ENCODE data around the gene IGSF9.
A peak's percentile ranks its signal among the peaks of the same experiment; 100 is the strongest.

IGSF9 gene

GRCh38 chr1:159946242-159947187 lies 1.1 kb upstream of the IGSF9 start:
- no peak for DNase-seq (ENCODE audit: low read depth in 2 of 2)

GRCh38 chr1:159944623-159945455 lies 574 bp downstream of the IGSF9 start:
- DNase-seq (ENCODE audit: low read depth in 2 of 2) = no peak

- DNase-seq (ENCODE audit: low read depth in 2 of 2) = no peak
Measured at GRCh38 chr1:159943908-159944622, 1.3 kb downstream of the IGSF9 start.

GRCh38 chr1:159943278-159943640 lies 2.2 kb downstream of the IGSF9 start:
- no peak for DNase-seq (ENCODE audit: low read depth in 2 of 2)

DNA sequence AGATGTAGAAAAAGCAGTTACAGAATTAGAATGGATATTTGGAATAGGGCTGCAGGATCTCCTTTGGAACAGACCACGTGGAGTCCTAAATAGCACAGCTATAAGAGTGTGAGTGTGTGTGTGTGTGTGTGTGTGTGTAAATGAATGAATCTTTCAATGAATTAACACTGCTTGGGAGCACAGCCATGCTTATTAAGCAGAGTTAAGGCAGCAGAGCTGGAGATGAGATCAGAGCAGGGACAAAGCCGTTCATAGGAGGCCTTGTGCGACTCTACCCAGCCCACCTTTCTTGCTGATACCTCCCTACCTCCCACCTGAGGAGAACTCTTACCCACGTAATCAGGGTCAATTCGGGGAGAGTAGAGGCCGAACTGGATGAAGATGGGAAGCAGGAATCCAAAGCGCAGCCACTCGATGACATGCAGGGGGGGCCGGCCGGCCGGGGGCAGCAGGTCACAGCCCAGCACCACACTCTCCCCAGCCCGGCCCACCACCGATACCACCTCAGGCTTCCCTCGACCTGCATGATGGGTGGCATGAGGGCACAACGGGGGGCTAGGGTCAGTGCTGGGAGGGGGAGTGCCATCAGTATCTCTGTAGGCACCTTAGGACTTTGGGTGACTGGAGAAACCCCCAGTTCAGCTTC lies 2.7 kb downstream of the IGSF9 start:
- DNase-seq (ENCODE audit: low read depth in 2 of 2) = no peak

- DNase-seq (ENCODE audit: low read depth in 2 of 2) = no peak
Measured at GRCh38 chr1:159941591-159942560, 3.5 kb downstream of the IGSF9 start.

DNA sequence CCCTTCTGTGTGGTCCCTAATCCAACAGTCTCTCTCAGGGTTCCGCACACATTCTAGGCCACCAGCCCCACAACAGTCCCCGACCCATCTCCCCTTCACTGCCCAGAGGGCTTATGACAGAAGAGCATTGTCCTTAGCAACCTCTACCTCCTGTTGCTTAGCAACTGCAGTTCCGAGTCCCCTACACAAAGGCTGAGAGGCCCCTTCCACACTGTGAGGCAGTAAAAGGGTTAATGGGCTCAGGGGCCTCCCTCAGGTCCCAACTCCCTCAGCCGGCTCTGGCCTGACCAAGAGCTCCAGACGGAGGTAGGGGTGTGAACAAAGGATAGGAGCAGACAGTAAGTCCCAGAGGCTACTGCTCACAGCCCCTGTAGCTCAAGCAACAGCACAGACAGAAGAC lies 4.3 kb downstream of the IGSF9 start:
- DNase-seq (ENCODE audit: low read depth in 2 of 2) = no peak

DNA sequence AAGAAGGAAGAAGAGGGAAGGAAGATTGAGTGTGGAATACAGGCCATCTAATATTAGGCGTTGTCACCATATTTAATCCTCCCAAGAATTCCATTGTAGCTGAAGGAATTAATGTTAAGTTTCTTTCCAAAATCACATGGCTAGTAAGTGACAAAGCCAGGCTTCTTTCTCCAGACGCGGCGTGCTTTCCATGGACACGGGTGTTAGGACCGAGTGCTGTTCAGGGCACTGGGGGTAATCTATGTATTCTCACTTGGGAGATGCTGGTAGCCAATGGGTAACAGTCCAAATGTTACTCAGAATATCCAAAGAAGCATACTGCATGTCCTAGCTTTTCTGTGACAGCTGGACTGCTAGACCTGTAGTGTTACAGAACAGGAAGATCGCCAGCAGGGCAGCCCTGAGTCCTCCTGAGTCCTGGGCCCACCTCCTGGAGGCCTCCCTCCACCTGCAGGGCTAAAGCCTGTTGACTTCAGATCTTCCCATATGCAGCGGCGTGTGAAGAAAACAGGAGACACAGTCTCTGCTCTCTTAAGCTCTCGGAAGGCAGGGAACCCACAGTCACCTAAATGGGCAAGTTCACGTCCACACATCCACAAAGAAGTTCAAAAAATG lies 5.3 kb downstream of the IGSF9 start:
- DNase-seq (ENCODE audit: low read depth in 2 of 2) = no peak

DNA sequence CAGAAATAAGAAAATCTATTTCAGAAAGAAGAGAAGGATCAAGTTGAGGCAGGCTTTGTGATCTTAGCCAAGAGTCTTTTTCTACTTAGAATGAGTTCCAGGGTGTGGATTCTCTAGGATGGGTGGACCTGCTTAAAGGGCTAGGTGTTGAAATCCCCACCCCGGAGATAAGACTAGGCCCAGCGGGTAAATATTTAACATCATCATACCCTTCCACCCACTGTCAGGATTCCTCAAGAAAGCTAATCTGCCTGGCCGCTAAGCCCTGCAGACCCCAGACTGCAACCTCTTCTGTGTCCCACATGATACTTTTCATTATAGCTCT lies 5.8 kb downstream of the IGSF9 start:
- DNase-seq (ENCODE audit: low read depth in 2 of 2) = no peak

DNA sequence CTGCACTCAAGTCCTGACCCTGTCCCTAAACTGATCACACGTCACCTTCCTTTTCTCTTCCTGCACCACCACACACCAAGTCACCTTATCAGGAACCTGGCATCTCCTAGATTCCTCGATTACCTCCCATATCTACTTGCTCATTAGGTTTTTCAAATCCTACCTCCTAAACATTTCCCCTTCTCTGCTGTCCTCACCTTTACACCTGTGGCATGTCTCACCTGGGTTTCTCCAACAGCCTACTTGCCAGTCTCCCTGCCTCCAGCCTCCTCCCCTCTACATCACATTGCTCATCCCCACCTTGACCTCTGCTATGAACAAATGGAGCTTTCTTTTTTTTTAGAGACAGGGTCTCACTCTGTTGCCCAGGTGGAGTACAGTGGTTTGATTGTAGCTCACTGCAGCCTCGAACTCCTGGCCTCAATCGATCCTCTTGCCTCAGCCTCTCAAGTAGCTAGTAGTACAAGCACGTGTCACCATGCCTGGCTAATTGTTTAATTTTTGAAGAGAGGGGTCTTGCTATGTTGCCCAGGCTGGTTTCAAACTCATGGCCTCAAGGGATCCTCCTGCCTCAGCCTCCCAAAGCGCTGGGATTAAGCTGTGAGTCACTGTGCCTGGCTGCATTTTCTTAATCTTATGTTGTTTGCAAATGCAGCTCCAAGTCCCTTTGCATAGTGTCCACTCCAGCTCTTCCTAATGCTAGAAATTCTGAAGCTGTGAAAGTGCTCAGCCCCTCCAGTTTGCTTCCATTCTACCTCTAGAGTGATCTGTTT lies 6.3 kb downstream of the IGSF9 start:
- DNase-seq (ENCODE audit: low read depth in 2 of 2) = no peak

GRCh38 chr1:159938211-159938852 lies 7.1 kb downstream of the IGSF9 start:
- no peak for DNase-seq (ENCODE audit: low read depth in 2 of 2)

GRCh38 chr1:159937054-159937750 lies 8.2 kb downstream of the IGSF9 start:
- no peak for DNase-seq (ENCODE audit: low read depth in 2 of 2)

GRCh38 chr1:159936273-159936904 lies 9.0 kb downstream of the IGSF9 start:
- peak; percentile 74 to 83 for DNase-seq (ENCODE audit: low read depth in 2 of 2)

GRCh38 chr1:159935719-159936272 lies 9.6 kb downstream of the IGSF9 start:
- DNase-seq (ENCODE audit: low read depth in 2 of 2) = no peak

DNA sequence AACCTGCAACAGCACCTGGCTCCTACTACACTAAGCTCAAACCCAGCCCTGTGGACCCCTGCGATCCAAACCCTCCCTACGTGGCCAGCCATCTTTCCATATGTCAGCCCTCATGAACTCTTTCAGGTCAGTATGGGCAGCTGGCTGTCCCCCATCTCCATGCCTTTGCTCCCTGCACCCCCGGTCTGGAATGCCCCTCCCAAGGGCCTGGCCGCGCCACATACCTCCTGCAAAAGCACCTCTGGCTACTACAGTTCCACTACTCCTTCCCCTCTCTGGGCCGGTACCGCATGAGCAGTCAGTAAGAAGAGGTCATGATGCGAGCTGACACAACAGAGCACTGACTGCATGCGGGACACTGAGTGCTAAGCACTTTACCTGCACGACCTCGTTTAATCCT lies 10.1 kb downstream of the IGSF9 start:
- no peak for DNase-seq (ENCODE audit: low read depth in 2 of 2)

- DNase-seq (ENCODE audit: low read depth in 2 of 2) = no peak
Measured at GRCh38 chr1:159934136-159935039, 11.0 kb downstream of the IGSF9 start.

All from stimulated activated CD8-positive, alpha-beta memory T cell treated with anti-CD3 and anti-CD28 coated beads, Interleukin-7, amount 100 ng/mL, for 1 hour (primary cell).